GM18526 (cell line): ENCODE results near the gene FSTL4.

Experiments used
- POLR2A ChIP-seq: IDR thresholded peaks from 3 replicates; pipeline ENCODE4 v1.6.1; 2011; ENCODE audit not compliant: insufficient read length; ENCODE audit errors: extremely low read depth

Gene FSTL4

DNA sequence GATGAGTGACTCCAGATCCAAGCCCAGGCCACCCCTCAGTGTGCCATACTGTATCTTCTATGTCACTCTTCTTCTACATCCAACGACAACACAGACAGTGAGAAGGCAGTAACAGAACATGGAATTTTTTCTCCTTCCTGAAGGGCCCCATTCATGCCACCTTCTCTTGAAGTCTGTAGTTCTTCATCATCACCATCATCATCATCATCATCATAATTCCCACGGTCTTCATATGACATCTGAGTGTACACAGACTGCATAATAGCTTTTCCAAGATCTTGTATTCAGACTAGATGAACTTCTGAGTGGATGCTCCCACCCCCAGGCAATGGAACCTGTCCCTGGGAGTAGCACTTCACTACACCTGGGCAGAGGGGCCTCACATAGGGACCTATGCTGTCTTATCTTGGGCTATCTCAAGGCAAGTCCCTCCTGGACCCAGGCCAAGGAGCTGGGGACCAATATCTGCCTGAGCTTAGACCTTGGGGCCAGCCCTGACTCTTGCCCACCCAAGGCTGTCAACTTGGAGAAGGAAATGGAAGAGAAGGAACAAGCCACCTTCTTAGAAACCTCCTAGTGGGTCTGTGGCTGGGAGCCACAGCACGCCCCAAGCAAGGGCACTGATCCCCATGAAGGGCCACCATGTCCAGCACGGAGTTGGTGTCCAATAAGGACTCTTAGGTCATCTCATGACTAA, 159.1 kb downstream of the FSTL4 start:
- TF ChIP-seq POLR2A, result no peak

DNA sequence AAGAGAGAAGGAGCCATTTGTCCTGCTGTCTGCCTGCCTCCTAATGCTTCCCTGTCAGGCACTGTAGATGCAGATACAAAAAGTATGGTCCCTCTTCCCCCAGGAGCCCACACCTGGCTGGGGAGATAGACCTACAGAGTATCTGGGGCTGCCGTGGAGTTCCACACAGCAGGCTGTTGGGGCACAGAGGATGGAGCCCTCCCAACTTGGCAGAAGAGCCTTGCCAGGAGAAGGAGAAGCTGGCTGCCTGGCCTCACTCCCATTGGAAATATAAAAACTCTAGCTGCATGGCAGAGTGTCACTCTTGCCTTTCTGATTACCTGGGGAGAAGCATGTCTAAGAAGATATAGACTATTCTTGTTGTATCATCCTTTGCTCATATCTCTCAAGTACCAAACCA, 160.4 kb downstream of the FSTL4 start:
- no peak for TF ChIP-seq POLR2A

DNA sequence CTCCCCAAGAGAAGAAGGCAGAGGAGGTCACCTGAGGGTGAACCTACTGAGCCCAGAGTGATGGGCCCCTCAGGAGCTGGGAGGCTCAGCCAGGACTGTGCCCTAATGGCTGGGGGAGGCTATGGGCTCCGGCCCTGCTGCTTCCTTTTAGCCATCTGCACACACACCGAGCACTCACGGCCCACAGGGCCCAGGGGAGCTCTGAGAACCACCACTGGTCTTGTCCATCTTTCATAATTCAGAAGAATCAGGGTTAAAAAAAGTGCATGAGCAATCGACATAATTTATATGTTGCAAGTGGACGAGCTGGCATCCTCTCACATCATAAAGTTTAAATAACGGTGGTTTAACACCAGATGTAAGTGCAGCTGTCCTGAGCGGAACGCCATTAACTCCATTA, 162.1 kb downstream of the FSTL4 start:
- no peak for TF ChIP-seq POLR2A

DNA sequence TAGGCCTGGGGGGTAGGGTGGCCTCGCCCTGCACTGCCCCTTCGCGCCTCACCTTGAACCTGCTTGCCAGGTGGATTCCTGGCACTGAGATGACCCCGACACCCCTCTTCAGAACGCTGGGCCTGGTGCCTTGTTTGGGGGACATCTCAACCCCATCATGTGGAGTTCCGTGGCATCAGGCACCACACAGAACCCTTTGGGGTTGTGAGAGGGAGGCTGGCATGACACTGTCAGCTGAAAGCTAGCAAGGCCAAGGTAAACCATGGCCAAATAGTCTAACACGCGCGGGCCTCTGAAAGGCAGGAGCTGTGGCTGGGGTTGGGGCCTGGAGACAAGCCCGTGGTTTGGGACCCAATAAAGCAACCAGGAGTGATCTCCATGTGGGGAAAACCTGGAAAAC, 163.2 kb downstream of the FSTL4 start:
- TF ChIP-seq POLR2A, result no peak

DNA sequence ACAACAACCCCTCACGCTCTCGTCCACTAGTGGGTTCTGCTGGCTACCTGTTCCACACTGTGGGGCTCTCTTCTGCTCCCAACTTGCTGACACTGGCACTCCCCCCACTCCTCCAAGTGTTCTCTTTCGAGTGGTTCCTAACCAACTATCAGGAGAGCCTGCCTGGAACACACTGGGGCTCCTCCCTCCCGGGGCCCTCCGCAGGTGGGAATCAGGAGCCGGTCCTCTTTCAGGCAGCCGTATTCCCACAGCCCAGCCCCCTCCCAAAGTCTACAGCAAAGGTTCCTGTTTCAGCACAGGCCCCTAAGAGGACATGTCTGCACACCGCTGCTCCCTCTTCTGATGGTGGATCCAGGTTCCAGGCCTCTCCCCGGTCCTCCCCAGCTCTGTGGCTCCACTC, 165.9 kb downstream of the FSTL4 start:
- no peak for TF ChIP-seq POLR2A

- no peak for TF ChIP-seq POLR2A
Measured at GRCh38 chr5:133445744-133446143, 166.6 kb downstream of the FSTL4 start.

- TF ChIP-seq POLR2A, result no peak
Measured at GRCh38 chr5:133444711-133445110, 167.6 kb downstream of the FSTL4 start.

DNA sequence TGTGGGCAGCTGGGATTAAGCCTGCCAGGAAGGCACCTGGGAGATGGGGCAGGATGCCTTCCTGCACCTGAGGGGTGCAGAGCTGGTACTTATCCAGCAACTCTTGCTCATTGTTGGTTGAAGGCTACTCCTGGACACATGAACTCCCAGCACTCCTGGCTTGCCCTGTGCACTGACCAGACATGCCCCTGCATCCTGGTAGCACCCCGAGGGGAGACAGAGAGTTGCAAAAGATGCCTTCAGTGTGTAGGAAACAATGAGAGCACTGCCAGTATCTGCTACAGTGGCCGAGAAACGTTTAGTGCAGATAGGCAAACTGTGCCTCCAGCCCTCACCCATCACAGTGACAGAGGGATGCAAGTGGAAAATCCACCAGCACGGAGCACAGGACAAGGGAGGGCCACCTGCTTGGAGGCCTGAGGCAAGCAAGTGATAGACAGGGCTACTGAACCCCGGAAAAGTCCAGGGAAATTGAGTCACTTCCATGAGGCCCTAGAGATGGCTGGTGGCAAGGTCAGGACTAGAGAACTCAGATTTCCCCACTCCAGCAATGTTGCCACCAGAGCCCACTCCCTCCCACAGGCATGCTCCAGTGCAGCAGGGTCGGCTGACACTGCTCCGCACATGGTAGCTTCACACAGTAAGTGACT, 171.1 kb downstream of the FSTL4 start:
- TF ChIP-seq POLR2A, result no peak

DNA sequence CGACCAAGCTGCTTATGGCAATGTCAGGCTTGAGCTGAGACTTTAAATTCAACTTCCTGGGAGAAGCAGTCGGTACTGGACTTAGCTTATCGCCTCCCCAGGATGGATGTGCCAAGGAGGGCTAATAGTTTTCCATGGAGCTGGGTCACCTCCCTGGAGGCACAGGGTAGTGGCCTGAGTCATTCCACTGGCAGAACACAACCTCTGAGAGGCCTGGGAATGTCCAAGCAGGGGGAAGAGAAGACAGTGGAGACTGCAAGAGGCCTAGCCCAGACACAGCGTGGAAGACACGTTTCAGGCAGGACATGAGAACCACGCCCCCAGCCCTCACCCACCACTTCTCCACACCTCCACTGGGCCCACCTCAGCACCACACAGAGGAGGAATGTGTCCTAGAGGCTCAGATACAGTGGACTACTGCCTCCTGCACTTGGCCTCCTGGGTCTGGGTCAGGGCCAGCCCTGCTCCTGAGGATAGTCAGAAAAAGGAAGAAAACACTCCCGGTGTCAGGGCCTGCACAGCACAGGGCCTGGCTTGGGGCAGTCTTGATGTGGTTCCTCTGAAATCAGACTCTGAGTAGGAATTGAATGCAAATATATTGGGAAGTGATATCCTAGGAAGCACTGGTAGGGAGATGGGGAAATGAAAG, 171.8 kb downstream of the FSTL4 start:
- no peak for TF ChIP-seq POLR2A

- no peak for TF ChIP-seq POLR2A
Measured at GRCh38 chr5:133439859-133440258, 172.5 kb downstream of the FSTL4 start.

- no peak for TF ChIP-seq POLR2A
Measured at GRCh38 chr5:133438487-133438886, 173.9 kb downstream of the FSTL4 start.

GRCh38 chr5:133434336-133434735, 178.0 kb downstream of the FSTL4 start:
- no peak for TF ChIP-seq POLR2A

DNA sequence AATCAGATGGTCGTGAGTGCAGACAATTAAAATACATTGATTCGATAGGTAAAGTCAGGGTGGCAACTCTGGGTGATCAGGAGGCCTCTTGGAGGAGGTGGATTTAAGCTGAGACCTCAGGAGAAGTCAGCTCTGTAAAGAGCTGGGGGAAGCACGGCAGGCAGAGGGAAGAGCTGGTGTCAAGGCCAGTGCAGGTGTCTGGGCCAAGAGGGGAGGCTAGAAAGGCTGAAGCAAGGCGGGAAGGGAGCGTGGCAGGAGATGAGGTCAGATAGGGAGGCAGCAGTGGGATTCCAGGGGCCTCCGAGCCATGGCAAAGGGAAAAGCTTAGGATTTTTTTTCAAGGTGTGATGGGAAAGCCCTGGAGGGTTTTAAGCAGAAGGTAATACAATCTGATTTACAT, 178.7 kb downstream of the FSTL4 start:
- no peak for TF ChIP-seq POLR2A

GRCh38 chr5:133432956-133433532, 179.3 kb downstream of the FSTL4 start:
- no peak for TF ChIP-seq POLR2A

DNA sequence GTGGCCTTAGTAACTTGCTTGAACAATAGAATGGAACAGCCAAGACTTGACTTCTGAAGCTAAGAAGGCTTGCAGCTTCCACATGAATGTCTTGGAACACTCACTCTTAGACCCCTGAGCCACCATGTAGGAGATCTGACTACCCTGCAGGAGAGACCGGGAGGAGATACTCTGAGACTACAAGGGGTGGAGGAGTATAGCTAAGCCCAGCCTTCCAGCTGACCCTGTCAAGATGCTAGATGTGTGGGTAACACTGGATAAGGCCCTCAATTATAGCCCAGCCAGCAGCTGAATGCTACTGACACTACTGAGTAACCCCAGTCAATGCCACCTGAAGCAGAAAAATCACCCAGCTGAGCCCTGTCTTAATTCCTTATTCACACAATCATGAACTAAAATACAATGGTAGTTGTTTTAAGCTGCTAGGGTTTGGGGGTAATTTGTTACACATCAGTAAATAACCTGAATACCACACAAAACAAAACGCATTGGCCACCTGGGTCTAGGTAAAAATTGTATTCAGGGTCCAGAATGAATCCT, 180.9 kb downstream of the FSTL4 start:
- no peak for TF ChIP-seq POLR2A

DNA sequence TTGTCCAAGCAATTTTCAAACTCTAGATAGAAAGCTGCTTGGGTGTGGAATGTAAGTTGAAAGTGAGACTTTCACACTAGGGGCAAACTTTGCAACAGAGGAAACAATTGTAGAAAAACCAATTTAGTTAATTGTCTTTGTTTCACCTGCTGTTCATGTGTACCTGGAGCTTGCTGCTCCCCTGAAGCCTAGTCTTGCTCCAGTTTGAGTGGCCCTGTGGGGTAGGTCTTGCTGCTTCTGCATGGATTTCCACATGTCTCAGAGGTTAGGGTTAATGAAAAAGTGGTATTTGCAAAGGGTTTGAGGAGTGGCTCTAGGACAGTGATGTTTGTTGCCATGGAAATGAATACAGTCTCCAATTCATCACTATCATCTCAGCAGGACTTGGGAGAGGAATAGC, 182.2 kb downstream of the FSTL4 start:
- TF ChIP-seq POLR2A, result no peak
